ENCODE data around the gene ZNF19.
A peak's percentile ranks its signal among the peaks of the same experiment; 100 is the strongest.

ZNF19 gene

GRCh38 chr16:71441348-71442050 is 47.6 kb downstream of the ZNF19 start:
- no peak for DNase-seq (ENCODE audit: low read depth)

GRCh38 chr16:71440669-71441347 is 48.3 kb downstream of the ZNF19 start:
- DNase-seq (ENCODE audit: low read depth), result peak; percentile 27

GRCh38 chr16:71439523-71439922 is 49.6 kb downstream of the ZNF19 start:
- DNase-seq (ENCODE audit: low read depth), result no peak

- DNase-seq (ENCODE audit: low read depth), result no peak
Measured at GRCh38 chr16:71436473-71436872, 52.7 kb downstream of the ZNF19 start.

GRCh38 chr16:71432906-71433305 is 56.2 kb downstream of the ZNF19 start:
- no peak for DNase-seq (ENCODE audit: low read depth)

- no peak for DNase-seq (ENCODE audit: low read depth)
Measured at GRCh38 chr16:71431991-71432390, 57.1 kb downstream of the ZNF19 start.

GRCh38 chr16:71431176-71431575 is 57.9 kb downstream of the ZNF19 start:
- no peak for DNase-seq (ENCODE audit: low read depth)

GRCh38 chr16:71430744-71431143 is 58.4 kb downstream of the ZNF19 start:
- DNase-seq (ENCODE audit: low read depth), result no peak

- DNase-seq (ENCODE audit: low read depth), result no peak
Measured at GRCh38 chr16:71429581-71429980, 59.5 kb downstream of the ZNF19 start.

- peak; percentile 83 for DNase-seq (ENCODE audit: low read depth)
Measured at GRCh38 chr16:71428883-71429282, 60.2 kb downstream of the ZNF19 start.

- DNase-seq (ENCODE audit: low read depth), result no peak
Measured at GRCh38 chr16:71428385-71428784, 60.7 kb downstream of the ZNF19 start.

- DNase-seq (ENCODE audit: low read depth), result no peak
Measured at GRCh38 chr16:71426880-71427615, 62.1 kb downstream of the ZNF19 start.

GRCh38 chr16:71426069-71426879 is 62.9 kb downstream of the ZNF19 start:
- DNase-seq (ENCODE audit: low read depth), result peak; percentile 94

- DNase-seq (ENCODE audit: low read depth), result no peak
Measured at GRCh38 chr16:71425746-71426068, 63.4 kb downstream of the ZNF19 start.

- no peak for DNase-seq (ENCODE audit: low read depth)
Measured at GRCh38 chr16:71424626-71425025, 64.5 kb downstream of the ZNF19 start.

- DNase-seq (ENCODE audit: low read depth), result no peak
Measured at GRCh38 chr16:71423865-71424264, 65.3 kb downstream of the ZNF19 start.
